ENCODE results near the gene TCF19. TPM values are rescaled to one million over a fixed set of nuclear protein-coding genes. Genes with fewer than 3 reads are reported as not detected.
"Not testable (repeated sequence)": the region's sequence is repeated elsewhere in the genome, so short reads cannot be mapped to it uniquely, and the experiment has no call there.

TCF19 gene
- total RNA-seq, 1 donor from 2014 or later = 34.1 TPM

DNA sequence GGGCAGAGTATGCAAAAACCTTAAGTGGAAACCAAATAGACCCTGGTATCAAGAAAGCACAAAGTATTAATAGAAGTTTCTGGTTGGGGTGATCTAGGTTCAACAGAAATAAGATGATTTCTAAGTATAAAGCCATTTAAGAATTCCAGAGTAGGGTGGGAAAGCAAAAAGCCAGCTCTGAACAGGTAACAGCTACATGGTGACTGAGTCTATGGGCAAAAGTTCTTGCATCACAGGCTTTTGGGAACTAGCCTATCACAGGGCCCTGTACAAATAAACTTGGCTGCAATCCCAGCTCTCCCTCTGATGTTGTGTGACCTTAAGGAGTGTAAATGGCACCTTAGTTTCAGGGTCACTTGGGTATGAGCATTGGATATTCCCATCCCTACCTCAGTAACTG lies 5.5 kb downstream of the TCF19 start:
- DNase-seq (ENCODE audit: low read depth) = no peak
- TF ChIP-seq, protein P1, sequence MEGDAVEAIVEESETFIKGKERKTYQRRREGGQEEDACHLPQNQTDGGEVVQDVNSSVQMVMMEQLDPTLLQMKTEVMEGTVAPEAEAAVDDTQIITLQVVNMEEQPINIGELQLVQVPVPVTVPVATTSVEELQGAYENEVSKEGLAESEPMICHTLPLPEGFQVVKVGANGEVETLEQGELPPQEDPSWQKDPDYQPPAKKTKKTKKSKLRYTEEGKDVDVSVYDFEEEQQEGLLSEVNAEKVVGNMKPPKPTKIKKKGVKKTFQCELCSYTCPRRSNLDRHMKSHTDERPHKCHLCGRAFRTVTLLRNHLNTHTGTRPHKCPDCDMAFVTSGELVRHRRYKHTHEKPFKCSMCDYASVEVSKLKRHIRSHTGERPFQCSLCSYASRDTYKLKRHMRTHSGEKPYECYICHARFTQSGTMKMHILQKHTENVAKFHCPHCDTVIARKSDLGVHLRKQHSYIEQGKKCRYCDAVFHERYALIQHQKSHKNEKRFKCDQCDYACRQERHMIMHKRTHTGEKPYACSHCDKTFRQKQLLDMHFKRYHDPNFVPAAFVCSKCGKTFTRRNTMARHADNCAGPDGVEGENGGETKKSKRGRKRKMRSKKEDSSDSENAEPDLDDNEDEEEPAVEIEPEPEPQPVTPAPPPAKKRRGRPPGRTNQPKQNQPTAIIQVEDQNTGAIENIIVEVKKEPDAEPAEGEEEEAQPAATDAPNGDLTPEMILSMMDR (conservative IDR thresholded peaks at IDR 0.05; ENCODE audit: low read depth, low read length) = no peak
- no peak overlapping the region for H3K4me3 ChIP-seq (ENCODE audit: low read depth, low read length)

DNA sequence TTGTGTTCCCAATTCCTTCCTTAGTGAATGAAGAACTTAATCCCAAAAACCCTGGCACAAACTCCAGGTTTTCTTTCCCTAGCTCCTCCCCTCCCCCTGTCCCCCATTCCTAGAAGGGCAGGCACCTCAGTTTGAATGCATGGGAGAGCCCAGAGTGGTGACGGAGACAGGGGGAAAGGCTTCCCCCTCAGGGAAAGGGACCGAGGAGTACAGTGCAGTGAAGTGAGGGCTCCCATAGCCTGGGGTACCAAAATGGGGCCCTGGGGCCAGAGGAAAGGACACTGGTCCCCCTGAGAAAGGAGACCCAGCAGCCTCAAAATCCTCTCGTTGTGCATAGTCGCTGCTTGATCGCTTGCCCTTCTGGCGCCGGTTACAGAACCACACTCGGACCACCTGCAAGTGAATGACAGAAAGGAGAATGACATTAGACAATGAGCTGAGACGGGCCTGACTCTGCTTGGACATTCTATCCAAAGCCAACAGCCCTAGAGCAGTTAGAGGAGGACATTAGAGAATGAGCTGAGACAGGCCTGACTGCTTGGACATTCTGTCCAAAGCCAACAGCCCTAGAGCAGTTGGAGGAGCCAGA lies 6.2 kb downstream of the TCF19 start:
- DNase-seq (ENCODE audit: low read depth); H3K4me3 ChIP-seq (ENCODE audit: low read depth, low read length): not testable (repeated sequence)

DNA sequence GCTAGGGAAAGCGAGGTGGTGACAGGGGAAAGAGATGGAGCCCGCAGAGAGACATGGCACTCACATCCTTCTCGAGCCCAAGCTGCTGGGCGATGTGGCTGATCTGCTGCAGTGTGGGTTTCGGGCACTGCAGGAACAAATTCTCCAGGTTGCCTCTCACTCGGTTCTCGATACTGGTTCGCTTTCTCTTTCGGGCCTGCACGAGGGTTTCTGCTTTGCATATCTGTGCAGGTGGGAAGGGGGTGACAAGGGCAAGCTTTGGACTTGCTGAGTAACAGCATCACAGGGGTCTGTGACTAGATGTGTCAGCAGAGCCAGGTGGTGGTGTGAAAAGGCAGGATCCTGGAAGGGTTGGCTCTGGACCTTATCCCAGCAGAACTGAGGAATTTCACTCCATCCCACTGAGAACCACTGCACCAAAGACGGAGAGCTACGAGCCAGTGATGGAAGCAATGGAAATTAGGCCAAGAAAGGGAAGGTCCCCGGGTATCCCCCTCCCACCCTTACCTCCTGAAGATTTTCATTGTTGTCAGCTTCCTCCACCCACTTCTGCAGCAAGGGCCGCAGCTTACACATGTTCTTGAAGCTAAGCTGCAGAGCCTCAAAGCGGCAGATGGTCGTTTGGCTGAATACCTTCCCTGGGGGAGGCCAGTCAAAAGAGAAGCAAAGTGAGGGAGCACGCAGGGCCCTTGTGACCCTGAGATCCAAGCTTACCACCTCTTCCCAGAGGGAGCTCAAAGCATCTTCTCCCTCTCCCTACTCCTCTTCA lies 6.9 kb downstream of the TCF19 start:
- not testable (repeated sequence) for H3K4me3 ChIP-seq (ENCODE audit: low read depth, low read length); DNase-seq (ENCODE audit: low read depth)

DNA sequence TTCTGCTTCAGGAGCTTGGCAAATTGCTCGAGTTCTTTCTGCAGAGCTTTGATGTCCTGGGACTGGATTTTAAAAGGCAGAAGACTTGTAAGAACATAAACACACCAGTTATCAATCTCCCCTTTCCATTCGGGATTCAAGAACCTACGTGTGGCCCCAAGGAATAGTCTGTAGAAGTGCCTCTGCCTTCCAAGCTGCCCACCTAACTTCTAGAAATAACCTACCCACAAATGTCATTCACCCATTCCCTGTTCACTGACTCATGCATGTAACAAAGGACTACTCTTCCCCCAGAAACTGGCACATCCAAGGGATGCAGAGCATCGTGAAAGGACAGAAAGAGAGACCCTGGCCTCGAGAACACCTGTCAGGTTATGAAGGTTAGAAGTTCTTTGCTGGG lies 7.6 kb downstream of the TCF19 start:
- no peak for DNase-seq (ENCODE audit: low read depth)
- TF ChIP-seq, protein P1 (conservative IDR thresholded peaks at IDR 0.05; ENCODE audit: low read depth, low read length) = no peak
- no peak overlapping the region for H3K4me3 ChIP-seq (ENCODE audit: low read depth, low read length)

DNA sequence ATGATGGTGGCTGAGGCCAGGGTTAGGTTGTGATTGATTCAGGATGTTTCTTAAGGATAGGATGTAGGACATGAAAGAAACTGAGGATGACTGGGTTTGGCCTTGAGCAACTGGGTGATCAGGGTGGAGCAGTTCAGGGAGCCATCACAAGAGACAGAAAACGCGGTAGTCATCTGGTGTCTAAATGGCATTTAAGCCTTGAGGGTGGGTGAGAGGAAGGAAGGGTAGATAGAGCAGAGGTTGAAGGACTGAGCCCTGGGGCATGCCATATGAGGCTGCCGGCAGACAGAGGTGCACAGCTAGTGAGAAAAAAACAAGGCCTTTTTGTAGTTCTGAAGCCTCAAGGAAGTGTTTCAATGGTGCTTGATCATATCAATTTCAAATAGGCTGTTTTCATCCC lies 10.2 kb downstream of the TCF19 start:
- TF ChIP-seq, protein P1 (conservative IDR thresholded peaks at IDR 0.05; ENCODE audit: low read depth, low read length) = no peak
- DNase-seq (ENCODE audit: low read depth) = no peak
- no peak overlapping the region for H3K4me3 ChIP-seq (ENCODE audit: low read depth, low read length)

DNA sequence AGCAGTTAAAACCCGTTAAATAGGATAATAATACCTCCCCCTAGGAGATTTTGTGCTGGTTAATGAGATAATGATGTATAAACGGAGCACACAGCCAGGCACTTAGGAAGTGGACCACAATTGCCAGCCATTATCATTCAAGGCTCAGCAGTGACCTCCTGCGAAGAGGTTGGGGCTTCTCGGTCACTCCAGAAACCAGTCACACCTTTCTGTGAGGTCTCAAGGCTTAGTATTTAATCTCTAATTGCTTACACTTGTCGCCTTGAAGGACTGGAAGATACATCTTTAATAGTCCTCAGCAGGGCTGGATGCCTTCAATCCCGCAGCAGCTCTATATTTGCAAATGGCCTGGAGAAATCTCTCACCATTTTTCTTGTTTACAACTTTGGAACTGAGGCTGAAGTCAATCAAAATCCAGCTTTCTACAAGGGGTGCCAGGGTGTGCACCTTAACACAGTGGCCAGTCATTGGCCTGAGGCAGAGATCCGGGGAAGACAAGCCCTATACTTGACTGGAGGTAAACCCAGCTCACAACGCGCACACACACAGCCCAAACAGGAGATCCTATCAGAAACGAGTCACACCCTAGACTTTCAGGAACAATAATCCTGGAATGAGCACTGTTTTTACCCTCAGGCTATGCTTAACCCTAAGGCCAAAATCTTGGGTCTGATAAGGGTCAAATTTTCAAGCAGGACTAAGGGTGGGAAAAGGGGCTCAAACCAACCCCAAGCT lies 10.9 kb downstream of the TCF19 start:
- TF ChIP-seq, protein P1 (conservative IDR thresholded peaks at IDR 0.05; ENCODE audit: low read depth, low read length) = no peak
- H3K4me3 ChIP-seq (ENCODE audit: low read depth, low read length) = no peak overlapping the region
- DNase-seq (ENCODE audit: low read depth) = no peak

DNA sequence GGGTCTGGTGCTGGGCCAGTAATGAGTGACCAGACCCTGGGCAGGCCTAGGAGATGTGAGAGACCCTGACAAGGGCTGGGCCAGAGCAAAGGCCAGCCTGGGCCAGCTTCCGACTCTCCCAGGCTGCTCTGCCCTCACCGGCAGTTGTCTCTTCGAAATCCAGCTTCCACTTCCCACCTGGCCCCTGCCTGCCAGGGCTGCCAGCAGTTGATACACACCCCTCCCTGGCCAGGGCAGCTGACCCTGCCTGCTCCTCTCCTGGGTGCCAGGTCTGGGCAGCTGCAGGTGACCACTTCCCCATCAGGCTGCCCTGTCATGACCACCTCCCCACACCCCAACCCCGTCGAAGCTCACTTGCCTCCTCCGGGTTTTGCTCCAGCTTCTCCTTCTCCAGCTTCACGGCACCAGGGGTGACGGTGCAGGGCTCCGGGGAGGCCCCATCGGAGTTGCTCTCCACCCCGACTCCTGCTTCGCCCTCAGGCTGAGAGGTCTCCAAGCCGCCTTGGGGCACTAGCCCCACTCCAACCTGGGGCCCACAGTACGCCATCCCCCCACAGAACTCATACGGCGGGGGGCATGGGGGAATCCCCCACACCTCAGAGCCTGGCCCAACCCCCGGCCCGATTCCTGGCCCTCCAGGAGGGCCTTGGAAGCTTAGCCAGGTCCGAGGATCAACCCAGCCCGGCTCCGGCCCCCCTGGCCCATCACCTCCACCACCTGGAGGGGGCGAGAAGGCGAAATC lies 11.6 kb downstream of the TCF19 start:
- not testable (repeated sequence) for H3K4me3 ChIP-seq (ENCODE audit: low read depth, low read length); DNase-seq (ENCODE audit: low read depth)

DNA sequence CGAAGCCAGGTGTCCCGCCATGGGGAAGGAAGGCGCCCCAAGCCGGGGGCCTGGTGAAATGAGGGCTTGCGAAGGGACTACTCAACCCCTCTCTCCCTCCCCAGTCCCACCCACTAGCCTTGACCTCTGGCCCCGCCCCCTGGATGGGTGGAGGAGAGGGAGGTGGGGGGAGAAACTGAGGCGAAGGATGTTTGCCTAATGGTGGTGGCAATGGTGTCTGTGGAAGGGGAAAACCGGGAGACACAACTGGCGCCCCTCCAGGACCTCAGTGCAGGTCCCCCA lies 12.2 kb downstream of the TCF19 start, which contains the start of gene POU5F1:
Gene POU5F1 (minus strand): TSS at position 83 of the 282 bp plus-strand sequence. CDS start 62 bp downstream, at position 21.
- no peak for DNase-seq (ENCODE audit: low read depth)
- TF ChIP-seq, protein P1 (conservative IDR thresholded peaks at IDR 0.05; ENCODE audit: low read depth, low read length) = no peak
- no peak within 1 kb of the TSS for H3K4me3 ChIP-seq (ENCODE audit: low read depth, low read length)

All from epithelial cell of proximal tubule (primary cell).